ENCODE measurements around the gene VASN. TPM values are rescaled to one million over a fixed set of nuclear protein-coding genes. Genes with fewer than 3 reads are reported as not detected.

Gene VASN
- total and polyA plus RNA-seq, 8 donors = 11.3 to 28.3 (median 16.7) TPM

GRCh38 chr16:4354512-4355409 lies 16.9 kb upstream of the VASN start:
- H3K27ac ChIP-seq = no peak overlapping the region
- ATAC-seq = no peak
- peaks cover 0 to 58% of the 10 kb centered on the region in 2 donors for H3K36me3 ChIP-seq
- H3K27me3 ChIP-seq = no peaks in the 10 kb centered on the region
- intact Hi-C loops (cut with DNase I) = loop anchor here in 1 of 2 donors (5.0 kb wide), 1 partner anchor 48 kb away; no protein-coding TSS in a partner anchor
- H3K4me3 ChIP-seq = no peak overlapping the region
- no peaks in the 10 kb centered on the region for H3K9me3 ChIP-seq
- no peak for TF ChIP-seq CTCF (IDR thresholded peaks at IDR 0.05)
- peak in 1 of 4 donors; percentile 68 for DNase-seq
- peaks cover 9 to 19% of the 10 kb centered on the region in 2 donors for H3K4me1 ChIP-seq

GRCh38 chr16:4356820-4357219 lies 14.8 kb upstream of the VASN start:
- ATAC-seq (no peak), DNase-seq (peak in 1 of 4 donors; percentile 54)
- Histone ChIP-seq H3K36me3 (peaks cover 0 to 76% of the 10 kb centered on the region in 2 donors), H3K4me3 (no peak overlapping the region), H3K9me3 (no peaks in the 10 kb centered on the region), H3K4me1 (peaks cover 0 to 4% of the 10 kb centered on the region in 2 donors), H3K27ac (no peak overlapping the region), H3K27me3 (no peaks in the 10 kb centered on the region)
- TF ChIP-seq CTCF (IDR thresholded peaks at IDR 0.05) = no peak
- intact Hi-C loops (cut with DNase I) = loop anchor here in 1 of 2 donors (5.0 kb wide), 1 partner anchor 45 kb away; no protein-coding TSS in a partner anchor

GRCh38 chr16:4358236-4358635 lies 13.4 kb upstream of the VASN start:
- Histone ChIP-seq H3K9me3 (no peaks in the 10 kb centered on the region), H3K27ac (no peak overlapping the region), H3K4me1 (no peaks in the 10 kb centered on the region), H3K4me3 (no peak overlapping the region), H3K36me3 (peaks cover 0 to 90% of the 10 kb centered on the region in 2 donors), H3K27me3 (no peaks in the 10 kb centered on the region)
- intact Hi-C loops (cut with DNase I) = loop anchor here (2.0 to 5.0 kb wide), 2 partner anchors 44 to 45 kb away; no protein-coding TSS in a partner anchor
- TF ChIP-seq CTCF (IDR thresholded peaks at IDR 0.05) = no peak
- no peak for ATAC-seq
- peak in 1 of 4 donors; percentile 67 for DNase-seq

GRCh38 chr16:4358831-4359561 lies 12.7 kb upstream of the VASN start:
- Histone ChIP-seq H3K4me3 (no peak overlapping the region), H3K27ac (no peak overlapping the region), H3K4me1 (no peaks in the 10 kb centered on the region), H3K36me3 (peaks cover 0 to 95% of the 10 kb centered on the region in 2 donors), H3K9me3 (no peaks in the 10 kb centered on the region), H3K27me3 (no peaks in the 10 kb centered on the region)
- DNase-seq = peak in 2 of 4 donors; percentile 61 to 91
- ATAC-seq = peak; percentile 80
- intact Hi-C loops (cut with DNase I) = loop anchor here (2.0 to 5.0 kb wide), 2 partner anchors 43 to 44 kb away; no protein-coding TSS in a partner anchor
- peak; percentile 88 to 96 for TF ChIP-seq CTCF (IDR thresholded peaks at IDR 0.05)

Data from left lung (tissue), 10 donors.